Measurements from ENCODE around the gene FLNA. TPM values are rescaled to one million over a fixed set of nuclear protein-coding genes. Genes with fewer than 3 reads are reported as not detected.

Gene FLNA
- total and polyA plus RNA-seq, 2 of the 13 experiments (the other 11 are each of a cell fraction or from before 2014, with no cell fraction given), result 83.4 to 174 TPM

- TF ChIP-seq CREB3 (CRISPR knock-in tag; IDR thresholded peaks at IDR 0.05) (no peak), EZH2 (conservative IDR thresholded peaks at IDR 0.05; ENCODE audit: low read depth, low read length) (no peak), ZNF326 (CRISPR knock-in tag; IDR thresholded peaks at IDR 0.05; ENCODE audit: borderline replicate concordance) (no peak), PCBP1 (IDR thresholded peaks at IDR 0.05; ENCODE audit: borderline replicate concordance, low read depth, low read length) (no peak), ZNF639 (CRISPR knock-in tag; conservative IDR thresholded peaks at IDR 0.05) (no peak), NONO (IDR thresholded peaks at IDR 0.05) (no peak), NONO (CRISPR knock-in tag; conservative IDR thresholded peaks at IDR 0.05) (peak; percentile 19; the same call in 1 of the 2 replicates), TAF1 (CRISPR knock-in tag; IDR thresholded peaks at IDR 0.05) (peak; percentile 95), ELF3 (CRISPR knock-in tag; IDR thresholded peaks at IDR 0.05) (no peak; the same call in 1 of the 2 replicates), ZNF235 (CRISPR knock-in tag; IDR thresholded peaks at IDR 0.05; ENCODE audit: borderline replicate concordance) (0 out of 2 replicates have a peak, but pooled peaks have one; percentile 53), ZGPAT (CRISPR knock-in tag; IDR thresholded peaks at IDR 0.05) (peak; percentile 12; the same call in 1 of the 2 replicates), RFXAP (CRISPR knock-in tag; IDR thresholded peaks at IDR 0.05; ENCODE audit: borderline replicate concordance) (no peak), STAT6 (CRISPR knock-in tag; IDR thresholded peaks at IDR 0.05; ENCODE audit: borderline replicate concordance) (no peak), MEF2D (CRISPR knock-in tag; IDR thresholded peaks at IDR 0.05) (peak; percentile 28; the same call in 1 of the 2 replicates), DMAP1 (CRISPR knock-in tag; IDR thresholded peaks at IDR 0.05) (peak; percentile 92), ZNF18 (CRISPR knock-in tag; IDR thresholded peaks at IDR 0.05; ENCODE audit: insufficient replicate concordance) (peak; percentile 56), IRF1 (CRISPR knock-in tag; IDR thresholded peaks at IDR 0.05; ENCODE audit: low read depth) (no peak), ZSCAN30 (CRISPR knock-in tag; IDR thresholded peaks at IDR 0.05) (0 out of 2 replicates have a peak, but pooled peaks have one; percentile 24)
These were observed 23.6 kb upstream of the FLNA start, which contains the start of gene RPL10 (continued) for GRCh38 chrX:154397888-154398667.

Measured in HepG2 (cell line).